Stomach smooth muscle (tissue), 2 donors: ENCODE results near the gene ANKFY1.

Experiments used
- H3K27ac ChIP-seq: one replicate; pipeline ENCODE4 v1.7.0; 2013; ENCODE audit warnings: mild to moderate bottlenecking, low read length, inconsistent platforms
- H3K27me3 ChIP-seq, 2 donors: one replicate each; pipeline ENCODE4 v1.7.0; 2013; ENCODE audit warnings: low read length in 2 of 2; ENCODE audit not compliant: insufficient read depth in 2 of 2, control insufficient read depth in 1 of 2
- H3K36me3 ChIP-seq, 2 donors: one replicate each; pipeline ENCODE4 v1.7.0; 2013; ENCODE audit warnings: low read length in 2 of 2; ENCODE audit not compliant: control insufficient read depth in 2 of 2, insufficient read depth in 2 of 2
- H3K4me1 ChIP-seq: one replicate; pipeline ENCODE4 v1.7.0; 2013; ENCODE audit warnings: low read length; ENCODE audit not compliant: control insufficient read depth, insufficient read depth
- H3K4me3 ChIP-seq, 2 donors: one replicate each; pipeline ENCODE4 v1.7.0; 2013; ENCODE audit warnings: low read length in 2 of 2
- H3K9ac ChIP-seq, 2 donors: one replicate each; pipeline ENCODE4 v1.7.0; 2013; ENCODE audit warnings: low read length in 2 of 2, mild to moderate bottlenecking in 1 of 2
- H3K9me3 ChIP-seq, 2 donors: one replicate each; pipeline ENCODE4 v1.7.0; 2013; ENCODE audit warnings: low read length in 2 of 2; ENCODE audit not compliant: control insufficient read depth in 2 of 2
- donor health status: healthy.
- donor health status: Pancreatic carcinoma.

Gene ANKFY1, protein sequence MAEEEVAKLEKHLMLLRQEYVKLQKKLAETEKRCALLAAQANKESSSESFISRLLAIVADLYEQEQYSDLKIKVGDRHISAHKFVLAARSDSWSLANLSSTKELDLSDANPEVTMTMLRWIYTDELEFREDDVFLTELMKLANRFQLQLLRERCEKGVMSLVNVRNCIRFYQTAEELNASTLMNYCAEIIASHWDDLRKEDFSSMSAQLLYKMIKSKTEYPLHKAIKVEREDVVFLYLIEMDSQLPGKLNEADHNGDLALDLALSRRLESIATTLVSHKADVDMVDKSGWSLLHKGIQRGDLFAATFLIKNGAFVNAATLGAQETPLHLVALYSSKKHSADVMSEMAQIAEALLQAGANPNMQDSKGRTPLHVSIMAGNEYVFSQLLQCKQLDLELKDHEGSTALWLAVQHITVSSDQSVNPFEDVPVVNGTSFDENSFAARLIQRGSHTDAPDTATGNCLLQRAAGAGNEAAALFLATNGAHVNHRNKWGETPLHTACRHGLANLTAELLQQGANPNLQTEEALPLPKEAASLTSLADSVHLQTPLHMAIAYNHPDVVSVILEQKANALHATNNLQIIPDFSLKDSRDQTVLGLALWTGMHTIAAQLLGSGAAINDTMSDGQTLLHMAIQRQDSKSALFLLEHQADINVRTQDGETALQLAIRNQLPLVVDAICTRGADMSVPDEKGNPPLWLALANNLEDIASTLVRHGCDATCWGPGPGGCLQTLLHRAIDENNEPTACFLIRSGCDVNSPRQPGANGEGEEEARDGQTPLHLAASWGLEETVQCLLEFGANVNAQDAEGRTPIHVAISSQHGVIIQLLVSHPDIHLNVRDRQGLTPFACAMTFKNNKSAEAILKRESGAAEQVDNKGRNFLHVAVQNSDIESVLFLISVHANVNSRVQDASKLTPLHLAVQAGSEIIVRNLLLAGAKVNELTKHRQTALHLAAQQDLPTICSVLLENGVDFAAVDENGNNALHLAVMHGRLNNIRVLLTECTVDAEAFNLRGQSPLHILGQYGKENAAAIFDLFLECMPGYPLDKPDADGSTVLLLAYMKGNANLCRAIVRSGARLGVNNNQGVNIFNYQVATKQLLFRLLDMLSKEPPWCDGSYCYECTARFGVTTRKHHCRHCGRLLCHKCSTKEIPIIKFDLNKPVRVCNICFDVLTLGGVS

DNA sequence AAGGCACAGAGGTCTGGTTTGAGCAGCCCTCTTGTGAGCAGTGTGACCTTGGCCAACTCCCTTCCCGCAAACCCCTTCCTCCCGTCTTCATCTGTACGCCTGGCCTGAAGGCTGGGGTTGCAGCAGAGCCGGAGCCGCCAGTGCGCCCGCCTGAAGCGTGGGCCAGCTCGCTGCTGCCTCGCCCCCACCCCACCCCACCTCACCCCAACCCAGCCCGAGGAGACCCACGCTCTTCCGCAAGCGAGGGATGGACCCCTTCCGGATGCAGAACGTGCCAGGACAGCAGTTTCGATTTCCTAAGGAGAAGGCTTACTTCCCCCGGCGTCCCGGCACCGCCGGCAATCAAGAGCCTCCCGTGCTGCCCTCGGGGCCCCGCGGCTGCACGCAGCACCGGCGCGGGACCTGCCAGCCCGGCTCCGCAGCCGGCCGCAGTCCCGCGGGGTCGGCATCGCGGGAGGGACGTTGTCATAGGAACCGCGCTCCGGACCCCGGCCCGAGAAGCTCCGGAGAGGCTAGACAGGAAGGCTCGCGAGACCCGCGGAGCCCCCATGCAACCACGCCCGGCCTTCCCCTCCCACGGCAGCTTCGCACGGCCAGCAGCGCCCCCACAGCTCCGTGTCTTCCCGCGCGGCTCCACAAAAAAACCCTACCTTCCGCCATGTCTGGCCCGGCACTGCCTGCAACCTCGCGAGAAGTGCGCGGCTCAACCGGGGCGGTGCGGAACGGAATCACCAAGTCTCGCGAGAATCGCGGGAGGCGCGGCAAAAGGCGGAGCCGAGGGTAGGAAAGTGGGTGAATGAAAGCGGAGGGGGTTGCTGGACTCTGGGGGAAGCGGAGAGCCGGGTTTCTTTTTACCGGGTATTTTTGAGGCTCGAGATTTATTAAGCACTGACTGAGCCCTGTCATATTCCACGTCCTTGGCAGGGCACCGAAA, at the start of gene ANKFY1:
ANKFY1 (minus strand) TSS at position 698 of the 934 bp plus-strand sequence; CDS start at position 660, 38 bp downstream.
- Histone ChIP-seq H3K27me3 (no peaks in the 10 kb centered on the region), H3K4me3 (peak within 1 kb of the TSS; percentile 70 to 90), H3K36me3 (peaks cover 0 to 14% of the 10 kb centered on the region in 2 donors), H3K9ac (peak within 1 kb of the TSS; percentile 92 to 93), H3K4me1 (peaks cover 27% of the 10 kb centered on the region), H3K9me3 (peaks cover 4 to 5% of the 10 kb centered on the region in 2 donors), H3K27ac (peak within 1 kb of the TSS; percentile 67)

DNA sequence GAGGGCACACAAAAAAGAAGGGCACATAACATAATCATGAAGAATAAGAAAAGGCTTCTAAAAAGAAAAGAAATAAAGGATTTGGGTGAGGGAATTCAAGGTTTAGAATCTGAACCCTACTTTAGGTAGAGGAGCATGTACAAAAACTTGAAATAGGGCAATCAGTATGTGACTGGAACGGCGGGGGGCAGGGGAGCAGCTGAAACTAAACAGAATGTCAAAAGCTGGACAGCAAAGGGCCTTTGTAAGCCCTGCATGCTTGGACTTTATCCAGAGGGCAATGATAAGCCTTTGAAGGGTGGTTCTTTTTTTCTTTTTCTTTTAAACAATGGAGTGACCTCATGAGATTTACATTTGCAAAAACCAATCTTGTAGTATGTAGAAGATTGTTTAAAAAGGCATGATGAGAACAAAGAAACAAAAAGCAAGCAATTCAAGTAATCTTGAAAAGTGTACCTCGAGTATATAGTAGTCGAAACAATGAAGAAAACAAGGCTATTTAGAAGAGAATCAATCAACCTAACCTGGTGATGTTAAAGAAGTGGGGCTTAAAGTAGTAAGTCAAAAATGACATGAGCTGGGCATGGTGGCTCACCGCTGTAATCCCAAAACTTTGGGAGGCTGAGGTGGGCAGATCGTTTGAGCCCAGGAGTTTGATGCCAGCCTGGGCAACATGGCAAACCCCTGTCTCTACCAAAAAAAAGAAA, 46.7 kb upstream of the ANKFY1 start:
- Histone ChIP-seq H3K36me3 (peaks cover 2 to 4% of the 10 kb centered on the region in 2 donors), H3K27me3 (no peaks in the 10 kb centered on the region), H3K4me1 (peaks cover 8% of the 10 kb centered on the region), H3K4me3 (no peak overlapping the region), H3K9ac (no peak overlapping the region), H3K27ac (no peak overlapping the region), H3K9me3 (no peaks in the 10 kb centered on the region)

- peaks cover 8% of the 10 kb centered on the region for H3K4me1 ChIP-seq
- no peaks in the 10 kb centered on the region for H3K27me3 ChIP-seq
- H3K27ac ChIP-seq: no peak overlapping the region
- no peak overlapping the region for H3K9ac ChIP-seq
- H3K36me3 ChIP-seq: peaks cover 4% of the 10 kb centered on the region in 2 donors
- no peaks in the 10 kb centered on the region for H3K9me3 ChIP-seq
- H3K4me3 ChIP-seq: no peak overlapping the region
Measured at GRCh38 chr17:4309897-4310296, 46.1 kb upstream of the ANKFY1 start.

- Histone ChIP-seq H3K9ac (no peak overlapping the region), H3K4me1 (peaks cover 8% of the 10 kb centered on the region), H3K27ac (no peak overlapping the region)
Measured at GRCh38 chr17:4307179-4307930, 43.6 kb upstream of the ANKFY1 start.

DNA sequence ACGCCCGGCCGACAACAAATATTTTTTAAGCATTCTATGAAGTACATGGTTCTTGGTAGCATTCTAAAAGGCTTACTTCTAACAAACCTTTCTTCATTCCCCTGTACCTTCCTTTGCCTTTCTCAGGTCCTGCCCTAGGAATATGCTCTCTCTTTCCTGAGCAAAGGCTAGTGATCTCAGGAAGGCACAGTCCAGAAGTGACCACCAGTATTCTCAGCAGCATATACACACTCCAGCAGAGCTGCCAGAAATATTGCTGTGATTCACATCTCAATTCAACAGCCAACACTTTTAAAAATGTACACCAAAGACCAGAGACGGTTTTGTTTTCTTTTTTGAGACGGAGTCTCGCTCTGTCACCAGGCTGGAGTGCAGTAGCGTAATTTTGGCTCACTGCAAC, 41.4 kb upstream of the ANKFY1 start:
- Histone ChIP-seq H3K4me1 (peaks cover 7% of the 10 kb centered on the region), H3K4me3 (no peak overlapping the region), H3K27me3 (no peaks in the 10 kb centered on the region), H3K9ac (no peak overlapping the region), H3K36me3 (peaks cover 4 to 9% of the 10 kb centered on the region in 2 donors), H3K27ac (no peak overlapping the region), H3K9me3 (no peaks in the 10 kb centered on the region)

More at GRCh38 chr17:4307179-4307930, 43.6 kb upstream of the ANKFY1 start:
- peaks cover 4% of the 10 kb centered on the region in 2 donors for H3K36me3 ChIP-seq
- no peaks in the 10 kb centered on the region for H3K9me3 ChIP-seq
- H3K27me3 ChIP-seq: no peaks in the 10 kb centered on the region
- no peak overlapping the region for H3K4me3 ChIP-seq

DNA sequence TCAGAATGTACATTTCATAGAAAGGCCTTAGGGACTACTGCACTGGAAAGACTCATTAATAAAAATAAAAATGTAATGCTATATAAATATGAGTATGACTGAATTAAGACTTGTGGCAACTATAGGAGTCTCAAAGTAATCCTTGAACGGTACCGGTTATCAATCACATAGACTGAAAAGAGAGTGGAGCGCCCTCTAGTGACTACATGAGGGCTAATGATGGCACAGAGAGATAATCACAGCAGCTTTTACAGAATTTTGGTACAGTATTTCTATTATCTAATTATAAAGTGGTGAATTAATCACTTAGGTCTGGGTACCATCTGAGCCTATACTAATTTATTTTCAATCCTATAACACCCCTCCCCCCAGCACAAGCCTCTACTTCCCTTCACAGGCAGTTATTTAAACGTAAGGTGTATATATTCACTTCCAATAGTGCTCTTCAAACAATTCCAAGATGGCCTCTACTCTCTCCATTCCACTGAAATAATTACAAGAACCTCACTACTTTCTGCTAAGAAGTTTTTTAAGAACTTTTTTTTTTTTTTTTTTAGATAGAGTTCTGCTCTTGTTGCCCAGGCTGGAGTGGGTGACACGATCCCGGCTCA, 40.7 kb upstream of the ANKFY1 start:
- no peak overlapping the region for H3K27ac ChIP-seq
- peaks cover 4% of the 10 kb centered on the region for H3K4me1 ChIP-seq
- H3K4me3 ChIP-seq: no peak overlapping the region
- no peak overlapping the region for H3K9ac ChIP-seq
- H3K36me3 ChIP-seq: peaks cover 4 to 9% of the 10 kb centered on the region in 2 donors
- H3K27me3 ChIP-seq: no peaks in the 10 kb centered on the region
- H3K9me3 ChIP-seq: no peaks in the 10 kb centered on the region

GRCh38 chr17:4301066-4301465, 37.3 kb upstream of the ANKFY1 start:
- no peaks in the 10 kb centered on the region for H3K9me3 ChIP-seq
- H3K36me3 ChIP-seq: peaks cover 3 to 9% of the 10 kb centered on the region in 2 donors
- no peaks in the 10 kb centered on the region for H3K27me3 ChIP-seq
- no peak overlapping the region for H3K27ac ChIP-seq
- no peak overlapping the region for H3K9ac ChIP-seq
- H3K4me1 ChIP-seq: peaks cover 4% of the 10 kb centered on the region
- H3K4me3 ChIP-seq: no peak overlapping the region

- Histone ChIP-seq H3K9ac (no peak overlapping the region), H3K9me3 (no peaks in the 10 kb centered on the region), H3K36me3 (peaks cover 5 to 7% of the 10 kb centered on the region in 2 donors), H3K27ac (no peak overlapping the region), H3K27me3 (no peaks in the 10 kb centered on the region), H3K4me3 (no peak overlapping the region), H3K4me1 (peaks cover 4% of the 10 kb centered on the region)
Measured at GRCh38 chr17:4297351-4297750, 33.6 kb upstream of the ANKFY1 start.

DNA sequence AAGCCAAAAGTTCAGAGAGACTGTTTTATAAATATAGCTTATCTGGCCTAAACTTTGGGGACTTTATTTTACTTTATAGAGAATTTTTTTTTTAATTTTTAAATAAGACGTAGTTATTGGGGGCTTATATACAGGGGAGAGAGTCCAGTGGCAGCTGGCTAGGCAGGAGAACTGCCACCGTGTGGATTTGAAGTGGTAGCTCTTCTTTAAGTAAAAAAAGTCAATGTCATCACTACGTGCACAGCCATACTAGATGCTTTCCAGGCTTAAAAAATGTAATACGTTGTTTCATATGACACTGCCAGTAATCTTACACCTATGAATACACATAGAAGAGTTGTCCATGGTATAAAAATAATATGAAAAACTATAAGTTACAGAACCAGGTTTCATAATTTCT, 31.9 kb upstream of the ANKFY1 start:
- H3K4me3 ChIP-seq: no peak overlapping the region
- H3K27me3 ChIP-seq: no peaks in the 10 kb centered on the region
- no peaks in the 10 kb centered on the region for H3K4me1 ChIP-seq
- no peak overlapping the region for H3K27ac ChIP-seq
- H3K9ac ChIP-seq: no peak overlapping the region
- H3K36me3 ChIP-seq: peaks cover 2 to 5% of the 10 kb centered on the region in 2 donors
- no peaks in the 10 kb centered on the region for H3K9me3 ChIP-seq
